GM21717 (cell line): ENCODE results near the gene NDRG2.
"Not testable (repeated sequence)": the region's sequence is repeated elsewhere in the genome, so short reads cannot be mapped to it uniquely, and the experiment has no call there.

Experiments
- ATAC-seq: cut with Tn5 transposase; IDR thresholded peaks from one replicate; pipeline ENCODE4 v1.9.1; 2021; ENCODE audit warnings: mild to moderate bottlenecking, moderate library complexity; ENCODE audit not compliant: unreplicated experiment

Gene NDRG2

DNA sequence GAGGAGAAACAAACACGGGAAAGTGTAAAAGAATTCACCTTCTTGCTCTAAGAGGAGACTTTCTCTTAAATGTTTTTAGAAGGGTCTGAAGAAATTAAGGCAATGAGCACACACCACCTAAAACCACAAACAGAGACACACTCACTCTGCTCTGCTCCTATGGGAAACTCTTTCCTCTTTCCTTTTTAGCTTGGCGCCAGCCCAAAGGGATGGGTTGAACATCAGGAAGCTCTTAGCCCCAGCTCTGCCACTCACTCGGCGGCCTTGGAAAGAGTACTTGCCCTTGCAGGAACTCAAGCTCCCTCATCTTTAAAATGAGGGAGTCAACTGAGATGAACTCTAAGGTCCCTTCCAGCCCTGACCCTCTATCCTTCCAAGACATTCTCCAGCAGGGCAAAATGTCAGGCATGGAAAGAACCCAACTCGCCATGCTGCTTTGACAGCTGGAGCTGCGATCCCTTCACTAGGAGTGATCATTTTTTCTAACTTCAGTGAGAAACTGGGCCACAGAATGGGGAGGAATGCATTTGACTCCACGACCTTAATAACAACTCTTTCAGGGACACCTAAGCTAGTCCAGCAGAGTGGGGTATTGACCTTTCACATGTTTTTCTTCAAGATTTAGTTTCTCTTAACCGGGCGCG lies 31.8 kb upstream of the NDRG2 start:
- ATAC-seq: no peak

GRCh38 chr14:21055432-21056117 lies 30.7 kb upstream of the NDRG2 start:
- no peak for ATAC-seq

DNA sequence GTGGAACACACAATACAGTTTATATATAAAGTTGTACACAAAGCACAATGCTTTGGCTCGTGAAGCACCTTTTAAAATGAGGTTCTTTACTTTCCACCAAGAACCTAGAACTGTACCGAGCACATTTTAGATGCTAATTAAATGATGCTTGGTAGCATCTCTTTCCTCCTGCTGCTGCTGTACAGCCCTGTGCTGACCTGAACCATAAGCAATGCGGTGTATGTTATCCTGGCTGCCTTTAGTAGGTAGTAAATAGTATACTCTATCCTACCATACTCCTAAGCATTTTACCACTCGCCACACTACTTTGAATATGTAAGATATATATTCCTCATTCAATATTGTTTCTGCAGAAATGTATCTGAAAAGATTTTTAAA lies 29.9 kb upstream of the NDRG2 start:
- ATAC-seq: no peak

GRCh38 chr14:21054123-21054767 lies 29.4 kb upstream of the NDRG2 start:
- ATAC-seq: no peak

GRCh38 chr14:21053184-21054122 lies 28.6 kb upstream of the NDRG2 start:
- no peak for ATAC-seq

- no peak for ATAC-seq
These were observed 25.7 kb upstream of the NDRG2 start for GRCh38 chr14:21050597-21050996.

- ATAC-seq: no peak
These were observed 24.4 kb upstream of the NDRG2 start for GRCh38 chr14:21049271-21049673.

- ATAC-seq: no peak
These were observed 23.8 kb upstream of the NDRG2 start for GRCh38 chr14:21048638-21049037.

DNA sequence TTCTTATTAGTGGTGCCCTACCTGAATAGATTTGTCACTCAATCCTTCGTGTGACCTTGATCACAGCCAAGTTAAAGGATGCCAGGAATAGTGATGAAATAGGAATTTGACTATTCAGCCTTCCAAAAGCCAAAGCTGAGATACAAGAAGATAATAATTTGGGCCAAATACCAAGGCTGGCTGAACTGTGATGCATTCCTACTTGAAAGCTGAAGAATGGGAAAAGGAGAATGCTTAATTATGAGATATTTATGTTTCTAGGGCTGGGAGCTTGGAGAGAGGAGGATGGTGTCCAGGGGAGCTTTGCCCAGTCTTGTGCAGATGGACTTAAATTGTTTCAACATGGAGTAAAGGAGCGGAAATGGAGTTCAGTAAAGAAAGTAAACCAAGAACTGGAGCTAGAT lies 22.5 kb upstream of the NDRG2 start:
- no peak for ATAC-seq

DNA sequence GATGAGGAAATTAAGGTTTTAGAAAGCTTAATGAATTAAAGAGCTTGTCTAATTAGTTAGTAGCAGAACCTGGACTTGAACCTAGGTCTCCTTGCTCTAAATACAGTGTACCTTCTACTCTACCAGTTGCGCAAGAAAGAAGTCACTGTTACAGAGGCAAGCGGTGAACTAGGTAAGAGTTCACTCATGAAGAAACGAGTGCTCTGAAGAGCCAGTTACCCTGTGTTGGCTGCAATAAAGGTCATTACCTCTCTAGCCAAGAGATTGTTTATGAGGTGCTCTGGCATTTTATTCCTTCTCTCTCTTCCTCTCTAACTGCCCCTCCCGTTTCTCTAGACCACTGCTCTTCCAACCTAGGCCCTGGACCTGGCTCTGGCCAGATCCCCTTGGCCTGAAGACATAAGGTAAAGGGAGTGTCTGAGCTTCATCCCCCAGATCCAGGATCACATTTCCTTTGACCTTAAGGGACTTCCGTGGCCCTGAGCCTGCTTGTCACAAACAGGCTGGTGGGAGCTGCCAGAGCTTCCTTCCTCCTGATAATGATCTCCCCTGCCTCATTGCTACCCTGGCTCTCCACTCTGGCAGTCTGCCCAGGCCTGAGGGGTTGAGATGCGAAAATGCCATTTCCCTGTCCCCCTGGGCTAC lies 19.2 kb upstream of the NDRG2 start:
- no peak for ATAC-seq

GRCh38 chr14:21043387-21043973 lies 18.6 kb upstream of the NDRG2 start:
- no peak for ATAC-seq

GRCh38 chr14:21042918-21043317 lies 18.1 kb upstream of the NDRG2 start:
- ATAC-seq: no peak

DNA sequence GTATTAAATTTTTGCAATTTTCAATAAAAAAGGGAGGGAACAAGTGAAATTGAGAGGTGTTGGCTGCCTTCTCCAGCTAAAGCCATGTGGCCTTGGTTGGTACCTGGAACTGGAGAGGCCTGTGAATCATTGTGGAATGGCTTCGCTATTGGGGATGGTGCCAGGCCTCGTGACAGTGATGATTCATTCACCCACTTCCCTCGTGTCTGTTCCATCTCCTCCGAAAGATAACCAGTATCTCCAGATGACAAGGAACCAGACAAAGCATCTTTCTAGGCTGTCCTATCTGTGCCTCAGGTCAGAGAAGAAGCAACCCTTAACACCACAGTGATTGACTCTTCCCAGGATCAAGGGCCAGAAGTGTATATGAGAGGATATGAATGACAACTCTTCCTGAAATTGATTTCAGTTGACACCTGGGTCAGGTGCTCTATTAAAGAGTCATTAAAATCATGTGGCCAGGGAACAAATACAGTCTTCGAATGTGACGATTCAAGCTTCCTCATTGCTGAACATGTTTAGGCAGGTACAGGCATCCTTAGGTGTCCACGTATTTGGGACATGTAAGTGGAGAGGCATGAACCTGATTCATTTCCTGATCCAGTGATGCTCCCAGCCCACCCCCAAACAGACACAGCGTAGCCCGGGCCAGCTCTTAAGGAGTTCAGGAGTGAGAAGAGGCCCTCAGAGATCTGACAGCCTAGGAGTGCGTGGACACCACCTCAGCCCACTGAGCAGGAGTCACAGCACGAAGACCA lies 17.0 kb upstream of the NDRG2 start, which contains the start of gene RNASE7:
TSS of gene RNASE7 (plus strand) at position 687 of the 758 bp plus-strand sequence. CDS start 631 bp downstream, outside the sequence.
- ATAC-seq: no peak

DNA sequence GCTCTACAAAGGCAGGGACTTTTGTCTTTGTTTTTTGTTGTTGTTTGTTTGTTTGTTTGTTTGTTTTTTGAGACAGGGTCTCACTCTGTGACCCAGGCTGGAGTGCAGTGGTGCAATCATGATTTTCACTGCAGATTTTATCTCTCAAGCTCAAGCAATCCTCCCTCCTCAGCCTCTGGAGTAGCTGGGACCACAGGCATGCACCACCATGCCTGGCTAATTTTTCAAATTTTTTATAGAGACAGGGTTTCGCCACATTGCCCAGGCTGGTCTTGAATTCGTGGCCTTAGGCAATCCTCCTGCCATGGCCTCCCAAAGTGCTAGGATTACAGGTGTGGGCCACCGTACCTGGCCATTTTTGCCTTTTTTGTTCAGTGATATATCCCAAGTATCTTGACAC lies 16.1 kb upstream of the NDRG2 start:
- not testable (repeated sequence) for ATAC-seq

DNA sequence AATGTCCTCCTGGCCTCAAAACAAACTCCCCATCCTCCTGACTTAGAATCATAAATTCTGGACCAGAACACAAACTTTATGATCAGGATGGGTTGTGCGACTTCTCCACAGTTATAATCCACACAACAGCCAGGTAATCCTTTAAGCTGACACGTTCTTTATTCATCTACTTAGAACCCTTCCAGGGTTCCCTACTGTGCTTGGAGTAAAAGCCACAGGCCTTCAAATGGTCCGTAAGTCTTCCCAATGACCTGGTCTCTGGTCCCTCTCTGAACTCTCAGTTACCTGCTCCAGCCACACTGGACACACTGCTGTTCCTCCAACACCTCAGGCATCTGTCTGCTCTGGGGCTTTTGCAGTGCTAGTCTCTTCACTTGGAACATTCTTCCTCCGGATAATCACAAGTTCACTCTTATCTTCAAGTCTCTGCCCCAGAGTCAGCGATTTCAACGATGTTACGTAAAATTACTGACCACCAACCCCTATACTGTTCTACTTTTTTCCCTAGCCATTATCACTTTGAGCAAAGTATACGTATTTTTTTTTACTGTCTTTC lies 15.6 kb upstream of the NDRG2 start:
- no peak for ATAC-seq

GRCh38 chr14:21039585-21040369 lies 14.9 kb upstream of the NDRG2 start:
- ATAC-seq: no peak

DNA sequence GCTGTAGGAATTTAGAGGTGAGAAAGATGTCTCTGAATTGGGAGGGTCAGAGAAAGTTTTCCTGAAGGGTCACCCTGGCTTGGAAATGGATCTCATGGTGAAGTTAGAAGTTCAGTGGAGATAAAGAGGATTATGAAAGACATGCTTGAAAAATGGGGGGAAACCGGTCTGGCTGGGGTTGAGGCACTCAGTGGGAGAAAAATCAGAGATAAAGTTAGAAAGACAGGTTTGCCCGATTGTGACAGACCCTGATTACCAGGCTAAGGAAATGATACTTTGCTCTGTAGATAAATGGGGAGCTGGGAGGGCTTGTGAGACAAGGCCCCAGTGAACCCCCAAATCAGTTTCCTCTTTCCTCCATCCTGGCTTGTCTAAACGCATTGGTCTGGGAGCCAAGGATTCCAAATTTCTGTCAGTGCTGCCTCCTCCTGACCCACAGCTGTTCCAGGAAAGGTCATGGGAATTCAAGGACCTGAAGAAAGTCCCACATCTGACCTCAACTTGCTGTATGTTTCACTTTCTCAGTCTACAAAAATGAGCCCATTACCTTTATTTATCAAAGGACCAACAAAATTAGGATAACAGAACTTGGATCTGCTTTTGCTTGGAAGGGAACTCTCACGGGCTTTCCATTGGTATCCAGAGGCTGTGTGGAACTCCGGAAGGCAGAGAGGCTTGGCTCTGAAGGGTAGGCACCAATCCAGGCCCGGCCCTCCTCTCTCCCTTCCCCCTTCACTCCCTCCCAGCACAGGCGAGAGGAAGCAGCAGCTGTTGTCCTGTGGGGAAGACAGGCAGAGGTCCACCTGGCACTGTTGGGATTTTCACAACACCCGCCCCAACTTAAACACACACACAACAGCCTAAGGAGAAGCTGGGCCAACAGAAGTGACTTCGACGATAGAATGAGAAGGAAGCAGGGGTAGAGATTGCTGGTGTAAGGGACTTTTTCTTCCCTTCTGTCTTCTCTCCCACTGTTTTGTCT lies 13.9 kb upstream of the NDRG2 start:
- ATAC-seq: no peak
